Esophagus squamous epithelium (tissue), 5 donors: ENCODE results near the gene CISD3. TPM values are rescaled to one million over a fixed set of nuclear protein-coding genes. Genes with fewer than 3 reads are reported as not detected.

Experiments
- DNase-seq: peaks from one replicate; lab custom pipeline; 2025; lab: John Stamatoyannopoulos, UW
- H3K27ac ChIP-seq, 4 donors: fragments of 200-600 bp; sonication (generic); one replicate each; pipeline ENCODE4 v1.5.1; 2016 to 2019; ENCODE audit warnings: mild to moderate bottlenecking in 1 of 4
- H3K27me3 ChIP-seq, 4 donors: fragments of 200-600 bp; sonication (generic); 1 replicate in 3 of 4; 2 replicates in 1 of 4; pipeline versions ENCODE4 v1.5.1 to v1.6.0; 2017 to 2021; ENCODE audit warnings: antibody characterized with exemption in 1 of 4
- H3K36me3 ChIP-seq, 3 donors: fragments of 200-600 bp; sonication (generic); one replicate each; pipeline ENCODE4 v1.5.1; 2016 to 2019
- H3K4me1 ChIP-seq, 3 donors: fragments of 200-600 bp; sonication (generic); one replicate each; pipeline ENCODE4 v1.5.1; 2017 to 2019
- H3K4me3 ChIP-seq, 4 donors: fragments of 200-600 bp; sonication (generic); 1 replicate in 3 of 4; 2 replicates in 1 of 4; pipeline ENCODE4 v1.5.1; 2016 to 2019; ENCODE audit warnings: mild to moderate bottlenecking in 2 of 4, moderate library complexity in 1 of 4
- H3K9me3 ChIP-seq, 3 donors: fragments of 200-600 bp; sonication (generic); one replicate each; pipeline ENCODE4 v1.5.1; 2016 to 2019
- CTCF ChIP-seq, 6 experiments: fragments of 450-650 bp in 4 of 6; fragments of 200-600 bp in 2 of 6; sonication (generic) in 2 of 6; IDR thresholded peaks; one replicate each; pipeline ENCODE4 v1.5.1; 2016 to 2019; ENCODE audit warnings: antibody characterized with exemption in 6 of 6, mild to moderate bottlenecking in 4 of 6, moderate library complexity in 4 of 6
- POLR2A ChIP-seq, 4 donors: fragments of 450-650 bp; IDR thresholded peaks; one replicate each; pipeline ENCODE4 v1.6.1; 2017; ENCODE audit warnings: antibody characterized with exemption in 4 of 4, mild to moderate bottlenecking in 4 of 4, moderate library complexity in 3 of 4
- WGBS, 2 donors: methylation state at CpG; one replicate each; pipeline ENCODE4 v1.1.5; 2018; 5-methylcytosine and 5-hydroxymethylcytosine counted together
- intact Hi-C: fragments of 100-400 bp; cut with DNase I; formaldehyde crosslinking; loops from one replicate; pipeline ENCODE4 v1.15.0; 2022
- total RNA-seq, 4 donors: library from RNA; depleted of rRNA; stranded (reverse); fragments of >200 nt; gene quantifications; one replicate each; pipeline ENCODE4 v1.1.0, GENCODE V29; 2016
- donor health status: DM: yes; HTN: yes; CAD: no.

Gene CISD3
- total RNA-seq, 4 donors from 2014 or later = 4.9 to 8.3 (median 7.8) TPM

GRCh38 chr17:38768417-38768816 is 38.3 kb downstream of the CISD3 start:
- intact Hi-C loops = no loop called here
- DNase-seq = no peak
- TF ChIP-seq CTCF (IDR thresholded peaks at IDR 0.05) (no peak), POLR2A (IDR thresholded peaks at IDR 0.05) (no peak)
- no peak overlapping the region for H3K4me3 ChIP-seq
- H3K36me3 ChIP-seq = peaks cover 32 to 100% (median 45%) of the 10 kb centered on the region in 3 donors
- H3K27ac ChIP-seq = no peak overlapping the region
- WGBS, 2 donors = 47 to 77% methylated on average over 3 to 6 of the region's 6 CpGs
- H3K4me1 ChIP-seq = no peaks in the 10 kb centered on the region
- no peaks in the 10 kb centered on the region for H3K27me3 ChIP-seq
- H3K9me3 ChIP-seq = no peaks in the 10 kb centered on the region

DNA sequence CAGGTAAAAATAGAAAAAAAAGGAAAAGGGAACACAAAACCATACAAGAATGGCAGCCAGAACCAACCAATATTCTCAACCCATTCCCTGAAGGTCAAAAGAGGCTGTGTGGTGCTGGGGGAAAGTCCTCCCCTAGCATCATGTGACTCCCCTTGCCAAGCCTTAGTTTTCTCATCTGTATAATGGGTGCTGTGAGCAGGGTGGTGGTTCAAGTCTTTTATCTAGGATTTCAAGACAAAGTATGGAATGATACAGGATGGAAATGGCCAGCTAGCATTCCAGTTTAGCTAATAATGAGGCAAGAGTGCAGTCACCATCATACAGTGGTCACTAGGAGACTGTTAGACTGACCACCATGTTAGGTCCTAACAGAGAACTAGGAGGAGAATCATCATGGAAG is 43.1 kb downstream of the CISD3 start:
- no peak for DNase-seq
- Histone ChIP-seq H3K4me1 (no peaks in the 10 kb centered on the region), H3K36me3 (peaks cover 19 to 100% (median 54%) of the 10 kb centered on the region in 3 donors), H3K9me3 (no peaks in the 10 kb centered on the region), H3K27me3 (no peaks in the 10 kb centered on the region), H3K27ac (no peak overlapping the region), H3K4me3 (no peak overlapping the region)
- intact Hi-C loops = no loop called here
- TF ChIP-seq CTCF (IDR thresholded peaks at IDR 0.05) (no peak), POLR2A (IDR thresholded peaks at IDR 0.05) (no peak)

DNA sequence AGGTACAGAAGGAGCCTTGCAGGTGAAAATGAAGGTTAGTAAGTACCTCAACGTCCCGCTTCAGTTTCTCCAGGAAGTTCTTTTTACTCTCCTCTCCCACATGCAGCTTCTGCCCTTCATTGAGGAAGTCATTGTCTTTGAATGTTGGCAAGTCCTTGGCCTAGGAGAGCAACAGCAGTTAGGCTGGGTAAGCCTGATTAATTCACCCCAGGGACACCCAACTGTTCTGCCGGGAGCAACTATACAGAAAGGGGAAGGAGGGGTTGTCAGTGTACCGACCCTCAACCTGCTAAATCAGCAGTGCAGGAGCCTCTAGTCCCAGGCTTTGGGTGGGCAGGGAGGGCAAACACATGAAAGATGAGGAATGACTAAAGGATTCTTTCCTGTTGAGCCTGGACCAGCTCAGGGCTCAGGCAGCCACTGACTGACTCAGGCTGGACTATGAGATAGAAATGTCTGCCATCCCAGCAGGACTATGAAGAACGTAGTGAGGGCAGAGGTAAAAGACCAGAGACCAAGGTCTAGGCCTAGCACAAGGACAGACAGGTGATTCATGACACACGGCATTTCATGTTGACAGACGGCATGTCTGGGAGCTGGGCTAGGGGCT is 47.6 kb downstream of the CISD3 start:
- Histone ChIP-seq H3K9me3 (no peaks in the 10 kb centered on the region), H3K4me3 (no peak overlapping the region), H3K27ac (no peak overlapping the region), H3K36me3 (peaks cover 25 to 100% (median 70%) of the 10 kb centered on the region in 3 donors), H3K4me1 (no peaks in the 10 kb centered on the region), H3K27me3 (no peaks in the 10 kb centered on the region)
- 81 to 83% methylated on average over 5 to 7 of the region's 7 CpGs for WGBS, 2 donors
- no peak for DNase-seq
- intact Hi-C loops = no loop called here
- no peak for TF ChIP-seq CTCF (IDR thresholded peaks at IDR 0.05)
- TF ChIP-seq POLR2A (IDR thresholded peaks at IDR 0.05) = no peak

DNA sequence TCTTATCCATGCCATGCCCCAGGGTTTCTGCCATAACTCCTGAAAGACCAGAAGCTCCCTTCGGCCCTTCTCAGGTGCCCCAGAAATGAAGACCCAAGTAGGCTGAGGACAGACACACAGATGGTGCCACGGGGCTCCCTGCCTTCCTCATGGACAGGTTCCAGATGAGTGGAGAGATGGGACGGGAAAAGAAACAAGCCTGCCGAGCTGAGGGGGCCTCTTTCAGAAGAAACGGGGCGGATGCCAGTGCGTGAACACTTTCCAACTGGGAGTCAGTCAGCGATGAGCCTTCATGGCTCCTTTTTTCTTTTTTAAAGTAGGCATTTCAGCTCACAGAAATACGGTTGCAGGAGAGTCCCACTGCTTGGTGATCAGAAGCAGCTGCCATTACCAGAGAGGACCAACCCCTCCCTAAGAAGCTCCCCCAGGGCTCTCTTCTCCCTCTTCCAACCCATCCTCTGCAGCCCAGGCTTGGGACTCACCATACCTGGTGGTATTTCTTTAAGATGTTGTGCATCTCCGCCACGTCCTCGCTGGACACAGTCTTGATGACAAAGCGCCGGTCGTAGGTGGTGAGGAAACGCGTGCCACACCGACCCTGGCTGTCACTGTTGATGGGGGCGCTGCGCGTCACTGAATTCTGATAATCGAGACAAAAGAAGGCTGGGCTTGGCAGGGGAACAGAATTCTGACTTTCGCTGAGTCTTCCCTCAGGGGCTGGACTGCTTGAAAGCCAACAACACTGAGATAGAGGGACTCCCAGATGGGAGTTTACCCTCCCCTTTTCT is 50.0 kb downstream of the CISD3 start:
- DNase-seq = no peak
- 82 to 90% methylated on average over 11 to 18 of the region's 23 CpGs for WGBS, 2 donors
- intact Hi-C loops = no loop called here
- Histone ChIP-seq H3K36me3 (peaks cover 33 to 100% (median 71%) of the 10 kb centered on the region in 3 donors), H3K4me3 (no peak overlapping the region), H3K27me3 (no peaks in the 10 kb centered on the region), H3K27ac (no peak overlapping the region), H3K4me1 (no peaks in the 10 kb centered on the region), H3K9me3 (no peaks in the 10 kb centered on the region)
- TF ChIP-seq POLR2A (IDR thresholded peaks at IDR 0.05) (no peak), CTCF (IDR thresholded peaks at IDR 0.05) (no peak)

DNA sequence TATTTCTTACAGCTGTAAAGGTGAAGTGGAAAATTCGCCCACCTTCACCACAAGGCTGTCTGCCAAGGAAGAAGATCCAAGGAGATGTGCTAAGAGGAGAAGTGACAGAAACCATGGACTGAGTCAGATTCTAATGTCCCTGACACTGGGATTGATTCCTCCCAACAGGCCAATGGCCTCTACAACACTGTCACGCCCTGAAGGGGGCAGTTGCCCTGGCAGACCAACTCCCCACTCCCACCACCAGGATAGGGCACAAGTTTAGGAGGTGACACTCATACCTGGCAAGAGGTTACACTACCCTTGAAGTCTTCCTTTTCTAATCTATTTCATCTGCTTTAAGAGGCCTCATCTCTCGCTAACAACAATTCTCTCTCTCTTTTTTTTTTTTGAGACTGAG is 53.1 kb downstream of the CISD3 start:
- no peak for TF ChIP-seq POLR2A (IDR thresholded peaks at IDR 0.05)
- TF ChIP-seq CTCF (IDR thresholded peaks at IDR 0.05) = no peak
- Histone ChIP-seq H3K4me3 (no peak overlapping the region), H3K36me3 (peaks cover 39 to 86% (median 68%) of the 10 kb centered on the region in 3 donors), H3K27me3 (no peaks in the 10 kb centered on the region), H3K27ac (no peak overlapping the region), H3K4me1 (peaks cover 0 to 20% (median 4%) of the 10 kb centered on the region in 3 donors), H3K9me3 (no peaks in the 10 kb centered on the region)
- 93% methylated on average over 3 of the region's 3 CpGs for WGBS, 2 donors
- intact Hi-C loops = no loop called here
- DNase-seq = no peak
